ENCODE data around the gene PELI1. TPM values are rescaled to one million over a fixed set of nuclear protein-coding genes. Genes with fewer than 3 reads are reported as not detected.

Gene PELI1
- total RNA-seq, 1 donor from 2014 or later: 21.6 TPM

- no peak for DNase-seq (ENCODE audit: low spot score)
- H3K9me3 Mint-ChIP-seq: no peaks in the 10 kb centered on the region
- H3K27me3 Mint-ChIP-seq (ENCODE audit: low read depth): peaks cover 11% of the 10 kb centered on the region
- H3K36me3 Mint-ChIP-seq (ENCODE audit: low read depth): no peaks in the 10 kb centered on the region
- no peak overlapping the region for H3K4me3 Mint-ChIP-seq (ENCODE audit: low read depth)
- no peak overlapping the region for H3K27ac Mint-ChIP-seq
- peaks cover 5% of the 10 kb centered on the region for H3K4me1 Mint-ChIP-seq (ENCODE audit: low read depth)
- intact Hi-C loops (cut with micrococcal nuclease): no loop called here
Measured at GRCh38 chr2:64173156-64174135, 29.2 kb upstream of the PELI1 start.

- Mint-ChIP-seq H3K27ac (no peak overlapping the region), H3K27me3 (ENCODE audit: low read depth) (peaks cover 3% of the 10 kb centered on the region), H3K4me1 (ENCODE audit: low read depth) (peaks cover 5% of the 10 kb centered on the region), H3K4me3 (ENCODE audit: low read depth) (no peak overlapping the region), H3K9me3 (no peaks in the 10 kb centered on the region), H3K36me3 (ENCODE audit: low read depth) (no peaks in the 10 kb centered on the region)
- no peak for DNase-seq (ENCODE audit: low spot score)
- intact Hi-C loops (cut with micrococcal nuclease): no loop called here
Measured at GRCh38 chr2:64168756-64169155, 24.5 kb upstream of the PELI1 start.

DNA sequence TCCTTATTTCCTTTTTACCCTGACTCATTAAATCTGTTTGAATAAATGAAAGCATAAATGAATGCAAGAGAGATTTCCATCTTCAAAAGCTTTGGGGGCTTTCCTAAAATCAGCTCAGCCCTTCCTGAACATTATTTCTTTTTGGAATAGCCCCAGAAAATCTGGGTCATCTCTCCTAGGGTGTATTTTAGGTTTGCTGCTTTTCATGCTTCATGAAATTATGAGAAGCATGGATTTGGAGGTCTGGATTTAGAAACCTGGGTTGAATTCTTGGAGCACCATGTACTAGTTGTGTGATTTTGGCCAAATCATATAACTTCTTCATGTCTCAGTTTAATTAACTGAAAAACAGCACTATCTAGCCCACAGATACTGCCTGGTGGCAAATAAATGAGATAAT lies 24.0 kb upstream of the PELI1 start:
- no peaks in the 10 kb centered on the region for H3K36me3 Mint-ChIP-seq (ENCODE audit: low read depth)
- intact Hi-C loops (cut with micrococcal nuclease): no loop called here
- no peak overlapping the region for H3K4me3 Mint-ChIP-seq (ENCODE audit: low read depth)
- peaks cover 5% of the 10 kb centered on the region for H3K4me1 Mint-ChIP-seq (ENCODE audit: low read depth)
- no peak for DNase-seq (ENCODE audit: low spot score)
- peaks cover 3% of the 10 kb centered on the region for H3K27me3 Mint-ChIP-seq (ENCODE audit: low read depth)
- no peak overlapping the region for H3K27ac Mint-ChIP-seq
- no peaks in the 10 kb centered on the region for H3K9me3 Mint-ChIP-seq

GRCh38 chr2:64166637-64167420 lies 22.6 kb upstream of the PELI1 start:
- Mint-ChIP-seq H3K4me3 (ENCODE audit: low read depth) (no peak overlapping the region), H3K27me3 (ENCODE audit: low read depth) (no peaks in the 10 kb centered on the region), H3K27ac (no peak overlapping the region), H3K36me3 (ENCODE audit: low read depth) (no peaks in the 10 kb centered on the region), H3K9me3 (no peaks in the 10 kb centered on the region), H3K4me1 (ENCODE audit: low read depth) (peaks cover 4% of the 10 kb centered on the region)
- DNase-seq (ENCODE audit: low spot score): no peak
- intact Hi-C loops (cut with micrococcal nuclease): loop anchor here (1.0 kb wide), 2 partner anchors 34 to 46 kb away; no protein-coding TSS in a partner anchor

- H3K27me3 Mint-ChIP-seq (ENCODE audit: low read depth): no peaks in the 10 kb centered on the region
- no peak overlapping the region for H3K27ac Mint-ChIP-seq
- intact Hi-C loops (cut with micrococcal nuclease): loop anchor here (1.0 kb wide), 2 partner anchors 33 to 47 kb away; no protein-coding TSS in a partner anchor
- H3K4me1 Mint-ChIP-seq (ENCODE audit: low read depth): peaks cover 4% of the 10 kb centered on the region
- H3K9me3 Mint-ChIP-seq: no peaks in the 10 kb centered on the region
- no peak overlapping the region for H3K4me3 Mint-ChIP-seq (ENCODE audit: low read depth)
- H3K36me3 Mint-ChIP-seq (ENCODE audit: low read depth): no peaks in the 10 kb centered on the region
- no peak for DNase-seq (ENCODE audit: low spot score)
Measured at GRCh38 chr2:64166212-64166611, 22.0 kb upstream of the PELI1 start.

GRCh38 chr2:64165706-64166105 lies 21.5 kb upstream of the PELI1 start:
- H3K9me3 Mint-ChIP-seq: no peaks in the 10 kb centered on the region

DNA sequence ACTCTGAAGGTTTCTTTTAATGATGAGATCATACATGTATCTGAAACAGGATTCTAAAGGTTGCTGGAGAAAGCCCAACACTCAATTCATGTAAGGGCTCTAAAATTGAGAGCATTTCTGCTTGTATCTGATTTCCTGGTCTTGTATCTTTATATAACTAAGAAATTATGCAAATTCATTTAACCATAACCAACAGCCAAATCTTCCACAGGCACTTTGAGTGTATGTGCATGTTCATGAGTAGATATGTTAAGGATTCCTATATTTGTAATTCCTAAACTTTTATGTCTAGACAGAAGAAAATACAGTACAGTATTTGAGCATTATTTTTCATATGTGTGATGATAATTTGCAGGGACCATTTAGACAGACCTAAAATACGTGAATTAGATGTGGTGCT lies 20.4 kb upstream of the PELI1 start:
- H3K27ac Mint-ChIP-seq: no peak overlapping the region
- intact Hi-C loops (cut with micrococcal nuclease): no loop called here
- no peaks in the 10 kb centered on the region for H3K27me3 Mint-ChIP-seq (ENCODE audit: low read depth)
- H3K4me3 Mint-ChIP-seq (ENCODE audit: low read depth): no peak overlapping the region
- H3K4me1 Mint-ChIP-seq (ENCODE audit: low read depth): peaks cover 4% of the 10 kb centered on the region
- no peaks in the 10 kb centered on the region for H3K36me3 Mint-ChIP-seq (ENCODE audit: low read depth)
- no peak for DNase-seq (ENCODE audit: low spot score)
- no peaks in the 10 kb centered on the region for H3K9me3 Mint-ChIP-seq

More at GRCh38 chr2:64165706-64166105, 21.5 kb upstream of the PELI1 start:
- peaks cover 4% of the 10 kb centered on the region for H3K4me1 Mint-ChIP-seq (ENCODE audit: low read depth)
- no peak overlapping the region for H3K4me3 Mint-ChIP-seq (ENCODE audit: low read depth)
- no peak overlapping the region for H3K27ac Mint-ChIP-seq
- no peaks in the 10 kb centered on the region for H3K27me3 Mint-ChIP-seq (ENCODE audit: low read depth)
- DNase-seq (ENCODE audit: low spot score): no peak
- intact Hi-C loops (cut with micrococcal nuclease): loop anchor here (1.0 kb wide), 2 partner anchors 32 to 48 kb away; no protein-coding TSS in a partner anchor
- no peaks in the 10 kb centered on the region for H3K36me3 Mint-ChIP-seq (ENCODE audit: low read depth)

- Mint-ChIP-seq H3K27ac (no peak overlapping the region), H3K36me3 (ENCODE audit: low read depth) (no peaks in the 10 kb centered on the region), H3K4me1 (ENCODE audit: low read depth) (no peaks in the 10 kb centered on the region), H3K4me3 (ENCODE audit: low read depth) (no peak overlapping the region), H3K27me3 (ENCODE audit: low read depth) (peaks cover 2% of the 10 kb centered on the region), H3K9me3 (no peaks in the 10 kb centered on the region)
- no peak for DNase-seq (ENCODE audit: low spot score)
- intact Hi-C loops (cut with micrococcal nuclease): no loop called here
Measured at GRCh38 chr2:64162516-64162915, 18.3 kb upstream of the PELI1 start.

DNA sequence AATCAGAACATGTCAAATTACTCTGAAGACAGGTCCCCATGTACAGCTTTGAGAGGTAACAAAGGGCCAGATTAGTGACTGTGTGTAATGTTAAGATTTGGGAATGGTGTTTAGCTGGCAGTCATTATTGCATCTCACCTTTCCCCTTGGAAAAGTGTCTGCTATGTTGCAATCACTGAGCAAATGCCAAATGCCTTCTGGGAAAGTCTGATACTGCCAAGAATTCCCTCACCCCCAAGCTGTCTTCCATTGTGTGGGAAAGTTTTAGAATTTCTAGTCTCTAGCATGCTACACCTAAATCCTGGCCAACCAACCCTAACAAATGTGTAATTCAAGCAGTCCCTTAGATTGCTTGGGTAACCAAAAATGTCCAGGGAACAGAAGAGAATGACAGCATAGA lies 13.6 kb upstream of the PELI1 start:
- Mint-ChIP-seq H3K27ac (no peak overlapping the region), H3K36me3 (ENCODE audit: low read depth) (no peaks in the 10 kb centered on the region), H3K4me3 (ENCODE audit: low read depth) (no peak overlapping the region), H3K9me3 (no peaks in the 10 kb centered on the region), H3K4me1 (ENCODE audit: low read depth) (no peaks in the 10 kb centered on the region), H3K27me3 (ENCODE audit: low read depth) (peaks cover 18% of the 10 kb centered on the region)
- DNase-seq (ENCODE audit: low spot score): no peak
- intact Hi-C loops (cut with micrococcal nuclease): no loop called here

DNA sequence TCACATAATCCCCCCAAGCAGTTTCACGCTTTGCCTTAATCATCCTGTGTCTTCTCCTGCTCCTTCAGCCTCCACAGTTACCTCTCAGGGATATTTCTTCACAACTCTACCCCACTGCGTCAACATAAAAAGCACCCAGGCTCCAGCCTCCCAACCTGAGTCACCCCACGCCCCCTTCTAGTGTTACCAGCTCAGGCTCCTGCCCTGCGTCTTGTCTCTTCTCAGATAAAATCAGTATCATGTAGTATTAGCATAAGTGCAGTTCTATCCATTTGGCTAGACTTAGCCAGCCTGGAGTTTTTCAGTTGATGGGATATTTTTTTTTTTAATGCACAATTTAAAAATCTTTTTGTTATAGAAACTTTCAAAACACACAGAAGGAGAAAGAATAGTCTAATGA lies 9.6 kb upstream of the PELI1 start:
- no peaks in the 10 kb centered on the region for H3K36me3 Mint-ChIP-seq (ENCODE audit: low read depth)
- no peak overlapping the region for H3K27ac Mint-ChIP-seq
- peaks cover 18% of the 10 kb centered on the region for H3K27me3 Mint-ChIP-seq (ENCODE audit: low read depth)
- no peak for DNase-seq (ENCODE audit: low spot score)
- no peaks in the 10 kb centered on the region for H3K4me1 Mint-ChIP-seq (ENCODE audit: low read depth)
- H3K9me3 Mint-ChIP-seq: no peaks in the 10 kb centered on the region
- no peak overlapping the region for H3K4me3 Mint-ChIP-seq (ENCODE audit: low read depth)
- intact Hi-C loops (cut with micrococcal nuclease): no loop called here

GRCh38 chr2:64151476-64151875 lies 7.3 kb upstream of the PELI1 start:
- Mint-ChIP-seq H3K27me3 (ENCODE audit: low read depth) (peaks cover 13% of the 10 kb centered on the region), H3K4me1 (ENCODE audit: low read depth) (no peaks in the 10 kb centered on the region), H3K9me3 (no peaks in the 10 kb centered on the region), H3K36me3 (ENCODE audit: low read depth) (no peaks in the 10 kb centered on the region), H3K27ac (no peak overlapping the region), H3K4me3 (ENCODE audit: low read depth) (no peak overlapping the region)
- no peak for DNase-seq (ENCODE audit: low spot score)
- intact Hi-C loops (cut with micrococcal nuclease): no loop called here

- Mint-ChIP-seq H3K4me1 (ENCODE audit: low read depth) (peaks cover 12% of the 10 kb centered on the region), H3K36me3 (ENCODE audit: low read depth) (peaks cover 10% of the 10 kb centered on the region), H3K9me3 (no peaks in the 10 kb centered on the region), H3K27ac (no peak overlapping the region), H3K4me3 (ENCODE audit: low read depth) (no peak overlapping the region), H3K27me3 (ENCODE audit: low read depth) (no peaks in the 10 kb centered on the region)
- DNase-seq (ENCODE audit: low spot score): no peak
- intact Hi-C loops (cut with micrococcal nuclease): loop anchor here (2.0 kb wide), 2 partner anchors 181 to 305 kb away; partner anchors contain the start of gene UGP2
Measured at GRCh38 chr2:64145714-64146113, 1.5 kb upstream of the PELI1 start.

All from activated T-helper 2 cell treated with anti-CD3 and anti-CD28 coated beads, Interferon-gamma antibody, Interleukin-2, Interleukin-4, amounts not matched to agents 10 μg/mL and 5 μg/mL and 100 μg/mL, durations not matched to agents 14 hours and 24 hours and 36 hours (primary cell).